Panc1 (cell line): Measurements from ENCODE around the gene RCSD1. TPM values are rescaled to one million over a fixed set of nuclear protein-coding genes. Genes with fewer than 3 reads are reported as not detected.
A peak's percentile ranks its signal among the peaks of the same experiment; 100 is the strongest.

ENCODE experiments used
- ATAC-seq: fragments of 200-7000 bp; cut with Tn5 transposase; 2 replicates; pipeline ENCODE4 v1.9.1; 2020; ENCODE audit warnings: mild to moderate bottlenecking, moderate library complexity
- BruUV-seq: library from RNA; stranded (reverse); fragments of 400-500 nt; replicated peaks from 2 replicates; lab custom pipeline; 2021; lab: Mats Ljungman, UMichigan
- CTCF ChIA-PET: fragments of 300-600 bp; sonication (Branson Sonifier 250); formaldehyde crosslinking; loops from one replicate; lab custom pipeline; 2022; ENCODE audit warnings: antibody characterized with exemption; lab: Charles Lee
- POLR2A ChIA-PET: fragments of 300-600 bp; sonication (Branson Sonifier 250); formaldehyde crosslinking; loops from one replicate; lab custom pipeline; 2022; ENCODE audit warnings: antibody characterized with exemption; lab: Charles Lee
- DNase-seq: peaks from one replicate; pipeline ENCODE4 v3.0.0-alpha.2; 2010; ENCODE audit warnings: low read depth, low spot score
- H3K27ac ChIP-seq: 2 replicates; pipeline ENCODE4 v1.5.1; 2011; ENCODE audit warnings: mild to moderate bottlenecking, low read length, inconsistent platforms
- H3K27me3 ChIP-seq: fragments of 200-500 bp; sonication (Bioruptor generic); 2 replicates; pipeline ENCODE4 v1.6.0; 2014; ENCODE audit warnings: low read length, inconsistent platforms; ENCODE audit not compliant: control insufficient read depth, insufficient read depth
- H3K36me3 ChIP-seq: fragments of 200-500 bp; sonication (Bioruptor generic); 2 replicates; pipeline ENCODE4 v1.5.1; 2014; ENCODE audit warnings: inconsistent platforms, mild to moderate bottlenecking, low read length, moderate library complexity; ENCODE audit not compliant: control insufficient read depth, insufficient read depth
- H3K4me1 ChIP-seq: 2 replicates; pipeline ENCODE4 v1.5.1; 2011; ENCODE audit warnings: inconsistent platforms, mild to moderate bottlenecking, low read length, moderate library complexity; ENCODE audit not compliant: control insufficient read depth, insufficient read depth
- H3K4me3 ChIP-seq, 2 experiments: 2 replicates each; pipeline ENCODE4 v1.5.1; 2011 to 2012; ENCODE audit warnings: low read depth in 2 of 2, low read length in 2 of 2, mild to moderate bottlenecking in 2 of 2, inconsistent platforms in 1 of 2, moderate library complexity in 1 of 2
- H3K9me3 ChIP-seq: fragments of 200-500 bp; sonication (Bioruptor generic); 2 replicates; pipeline ENCODE4 v1.5.1; 2014; ENCODE audit warnings: low read depth, mild to moderate bottlenecking, inconsistent platforms, low read length, moderate library complexity; ENCODE audit not compliant: control insufficient read depth, insufficient read depth
- POLR2AphosphoS5 ChIP-seq: IDR thresholded peaks from 2 replicates; pipeline ENCODE4 v1.6.1; 2012; ENCODE audit warnings: mild to moderate bottlenecking, low read depth, low read length, moderate library complexity
- SIN3A ChIP-seq: IDR thresholded peaks from 2 replicates; pipeline ENCODE4 v1.6.1; 2012; ENCODE audit warnings: low read depth, mild to moderate bottlenecking, low read length, moderate library complexity, borderline replicate concordance; ENCODE audit not compliant: insufficient read depth
- TCF7L2 ChIP-seq: IDR thresholded peaks from 2 replicates; pipeline ENCODE4 v1.6.1; 2011; ENCODE audit warnings: mild to moderate bottlenecking, low read depth, low read length, inconsistent platforms
- in situ Hi-C: cut with HindIII; loops from 2 replicates; pipeline ENCODE4 v1.10.0; 2016; ENCODE audit warnings: low sequenced_read_pairs, low pct_unique_long_range_greater_than_20kb
- intact Hi-C: fragments of 100-400 bp; cut with micrococcal nuclease; formaldehyde crosslinking; loops from one replicate; pipeline ENCODE4 v1.10.0; 2022; ENCODE audit not compliant: unreplicated experiment
- total RNA-seq: library from RNA; stranded (reverse); gene quantifications from one replicate; pipeline ENCODE4 v1.2.1, GENCODE V29; 2021; ENCODE audit not compliant: unreplicated experiment
- TF ChIP-seq, protein P1 (sequence below): fragments of 450-650 bp; IDR thresholded peaks from 2 replicates; pipeline ENCODE4 v1.5.1; 2017; ENCODE audit warnings: mild to moderate bottlenecking
- TF ChIP-seq, protein P2 (sequence below), 2 experiments: IDR thresholded peaks; 2 replicates each; pipeline ENCODE4 v1.6.1; 2011 to 2012; ENCODE audit warnings: low read depth in 2 of 2, control low read depth in 1 of 2, low read length in 1 of 2, mild to moderate bottlenecking in 1 of 2, moderate library complexity in 1 of 2; ENCODE audit not compliant: insufficient read depth in 1 of 2

RCSD1 gene
- total RNA-seq, 1 experiment from 2014 or later, result 1.4 TPM

DNA sequence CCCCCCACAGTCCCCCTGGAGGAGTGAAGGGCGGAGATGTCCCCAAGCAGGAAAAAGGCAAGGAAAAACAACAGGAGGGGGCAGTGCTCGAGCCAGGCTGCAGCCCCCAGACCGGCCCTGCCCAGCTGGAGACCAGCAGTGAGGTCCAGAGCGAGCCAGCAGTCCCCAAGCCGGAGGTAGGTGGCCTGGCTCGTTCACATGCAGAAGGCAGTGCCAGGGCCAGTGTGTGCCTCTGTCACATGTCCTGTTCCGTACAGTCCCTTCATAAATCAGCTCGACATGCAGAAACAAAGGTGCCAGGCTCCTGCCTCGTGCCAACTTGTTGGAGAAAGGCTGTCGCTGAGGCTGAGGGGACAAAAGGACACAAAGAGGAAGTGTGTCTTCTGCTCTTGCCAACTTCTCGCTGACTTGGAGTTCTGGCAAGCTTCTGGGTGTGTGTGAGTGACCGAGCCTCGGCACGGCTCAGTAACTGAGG lies 67.7 kb downstream of the RCSD1 start:
- ChIA-PET POLR2A (no interaction called here), CTCF (no interaction called here)
- H3K4me1 ChIP-seq, result no peaks in the 10 kb centered on the region; the same call in 1 of the 2 replicates
- intact Hi-C loops, result no loop called here
- no peak overlapping the region for H3K4me3 ChIP-seq
- no peak overlapping the region for H3K27ac ChIP-seq
- in situ Hi-C loops, result no loop called here
- peaks cover 2% of the 10 kb centered on the region; the same call in 1 of the 2 replicates for H3K27me3 ChIP-seq
- no peak for DNase-seq
- no peaks in the 10 kb centered on the region for H3K36me3 ChIP-seq
- no peaks in the 10 kb centered on the region for H3K9me3 ChIP-seq
- no peak for TF ChIP-seq SIN3A
- no peak for TF ChIP-seq POLR2AphosphoS5
- TF ChIP-seq, protein P1, sequence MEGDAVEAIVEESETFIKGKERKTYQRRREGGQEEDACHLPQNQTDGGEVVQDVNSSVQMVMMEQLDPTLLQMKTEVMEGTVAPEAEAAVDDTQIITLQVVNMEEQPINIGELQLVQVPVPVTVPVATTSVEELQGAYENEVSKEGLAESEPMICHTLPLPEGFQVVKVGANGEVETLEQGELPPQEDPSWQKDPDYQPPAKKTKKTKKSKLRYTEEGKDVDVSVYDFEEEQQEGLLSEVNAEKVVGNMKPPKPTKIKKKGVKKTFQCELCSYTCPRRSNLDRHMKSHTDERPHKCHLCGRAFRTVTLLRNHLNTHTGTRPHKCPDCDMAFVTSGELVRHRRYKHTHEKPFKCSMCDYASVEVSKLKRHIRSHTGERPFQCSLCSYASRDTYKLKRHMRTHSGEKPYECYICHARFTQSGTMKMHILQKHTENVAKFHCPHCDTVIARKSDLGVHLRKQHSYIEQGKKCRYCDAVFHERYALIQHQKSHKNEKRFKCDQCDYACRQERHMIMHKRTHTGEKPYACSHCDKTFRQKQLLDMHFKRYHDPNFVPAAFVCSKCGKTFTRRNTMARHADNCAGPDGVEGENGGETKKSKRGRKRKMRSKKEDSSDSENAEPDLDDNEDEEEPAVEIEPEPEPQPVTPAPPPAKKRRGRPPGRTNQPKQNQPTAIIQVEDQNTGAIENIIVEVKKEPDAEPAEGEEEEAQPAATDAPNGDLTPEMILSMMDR, result no peak
- TF ChIP-seq, protein P2, sequence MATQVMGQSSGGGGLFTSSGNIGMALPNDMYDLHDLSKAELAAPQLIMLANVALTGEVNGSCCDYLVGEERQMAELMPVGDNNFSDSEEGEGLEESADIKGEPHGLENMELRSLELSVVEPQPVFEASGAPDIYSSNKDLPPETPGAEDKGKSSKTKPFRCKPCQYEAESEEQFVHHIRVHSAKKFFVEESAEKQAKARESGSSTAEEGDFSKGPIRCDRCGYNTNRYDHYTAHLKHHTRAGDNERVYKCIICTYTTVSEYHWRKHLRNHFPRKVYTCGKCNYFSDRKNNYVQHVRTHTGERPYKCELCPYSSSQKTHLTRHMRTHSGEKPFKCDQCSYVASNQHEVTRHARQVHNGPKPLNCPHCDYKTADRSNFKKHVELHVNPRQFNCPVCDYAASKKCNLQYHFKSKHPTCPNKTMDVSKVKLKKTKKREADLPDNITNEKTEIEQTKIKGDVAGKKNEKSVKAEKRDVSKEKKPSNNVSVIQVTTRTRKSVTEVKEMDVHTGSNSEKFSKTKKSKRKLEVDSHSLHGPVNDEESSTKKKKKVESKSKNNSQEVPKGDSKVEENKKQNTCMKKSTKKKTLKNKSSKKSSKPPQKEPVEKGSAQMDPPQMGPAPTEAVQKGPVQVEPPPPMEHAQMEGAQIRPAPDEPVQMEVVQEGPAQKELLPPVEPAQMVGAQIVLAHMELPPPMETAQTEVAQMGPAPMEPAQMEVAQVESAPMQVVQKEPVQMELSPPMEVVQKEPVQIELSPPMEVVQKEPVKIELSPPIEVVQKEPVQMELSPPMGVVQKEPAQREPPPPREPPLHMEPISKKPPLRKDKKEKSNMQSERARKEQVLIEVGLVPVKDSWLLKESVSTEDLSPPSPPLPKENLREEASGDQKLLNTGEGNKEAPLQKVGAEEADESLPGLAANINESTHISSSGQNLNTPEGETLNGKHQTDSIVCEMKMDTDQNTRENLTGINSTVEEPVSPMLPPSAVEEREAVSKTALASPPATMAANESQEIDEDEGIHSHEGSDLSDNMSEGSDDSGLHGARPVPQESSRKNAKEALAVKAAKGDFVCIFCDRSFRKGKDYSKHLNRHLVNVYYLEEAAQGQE (IDR thresholded peaks at IDR 0.05; ENCODE audit: insufficient read depth in 1 of 2, low read depth in 2 of 2, low read length in 1 of 2), result no peak
- no peak for TF ChIP-seq TCF7L2
- ATAC-seq, result peak; percentile 54
- no TSS peak for BruUV-seq

DNA sequence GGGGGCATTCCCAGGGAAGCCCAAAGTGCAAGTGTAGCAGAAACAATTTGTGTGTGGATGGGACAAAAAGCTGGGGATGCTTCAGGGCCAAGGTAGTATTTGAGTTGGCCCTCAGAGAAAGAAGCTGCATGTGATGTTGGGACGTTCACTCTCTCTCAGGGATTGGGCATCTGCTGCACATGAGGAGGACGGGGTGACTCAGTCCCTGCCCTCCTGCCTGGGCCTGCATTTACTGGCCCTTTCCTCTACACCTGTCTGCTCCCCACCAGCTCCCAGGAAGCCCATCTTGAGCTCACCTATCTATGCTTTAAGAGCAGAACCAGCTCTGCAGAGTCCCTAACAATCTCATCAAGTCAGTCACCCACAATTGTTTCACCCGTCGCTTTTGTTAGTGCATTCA lies 68.3 kb downstream of the RCSD1 start:
- in situ Hi-C loops (no loop called here), intact Hi-C loops (no loop called here)
- no peaks in the 10 kb centered on the region for H3K36me3 ChIP-seq
- BruUV-seq, result no TSS peak
- no peak overlapping the region for H3K4me3 ChIP-seq
- H3K4me1 ChIP-seq, result no peaks in the 10 kb centered on the region; the same call in 1 of the 2 replicates
- TF ChIP-seq, protein P1, result no peak
- TF ChIP-seq TCF7L2 (no peak), POLR2AphosphoS5 (no peak), SIN3A (no peak)
- TF ChIP-seq, protein P2 (IDR thresholded peaks at IDR 0.05; ENCODE audit: insufficient read depth in 1 of 2, low read depth in 2 of 2, low read length in 1 of 2), result no peak
- CTCF ChIA-PET, result no interaction called here
- ATAC-seq (no peak; the same call in 1 of the 2 replicates), DNase-seq (no peak)
- peaks cover 8% of the 10 kb centered on the region for H3K27me3 ChIP-seq
- POLR2A ChIA-PET, result no interaction called here
- no peak overlapping the region for H3K27ac ChIP-seq
- H3K9me3 ChIP-seq, result no peaks in the 10 kb centered on the region
